SK-N-SH treated with all-trans-retinoic acid at 6 μM for 48 hours (cell line): ENCODE measurements around the gene TAPT1.

Source experiments
- ATAC-seq: fragments of 200-7000 bp; cut with Tn5 transposase; 3 replicates; pipeline ENCODE4 v1.9.1; 2020; ENCODE audit warnings: mild to moderate bottlenecking, moderate library complexity
- ARNTL ChIP-seq: fragments of 450-650 bp; formaldehyde crosslinking; IDR thresholded peaks from 2 replicates; pipeline ENCODE4 v1.5.0; 2020; ENCODE audit warnings: low read depth, mild to moderate bottlenecking, moderate library complexity, borderline replicate concordance
- CREB5 ChIP-seq: fragments of 250-450 bp; sonication (Bioruptor Pico); IDR thresholded peaks from 2 replicates; pipeline ENCODE4 v1.5.1; 2020; ENCODE audit warnings: low read depth, mild to moderate bottlenecking, moderate library complexity
- CSDC2 ChIP-seq: fragments of 250-450 bp; sonication (Bioruptor Pico); IDR thresholded peaks from 2 replicates; pipeline ENCODE4 v1.5.0; 2020; ENCODE audit warnings: mild to moderate bottlenecking, moderate library complexity
- CSRNP3 ChIP-seq: fragments of 250-450 bp; sonication (Bioruptor Pico); IDR thresholded peaks from 2 replicates; pipeline ENCODE4 v1.5.1; 2021; ENCODE audit warnings: mild to moderate bottlenecking, moderate library complexity
- ESRRG ChIP-seq: fragments of 250-450 bp; sonication (Bioruptor Pico); IDR thresholded peaks from 2 replicates; pipeline ENCODE4 v1.6.1; 2021; ENCODE audit warnings: mild to moderate bottlenecking
- GLIS3 ChIP-seq: fragments of 250-450 bp; sonication (Bioruptor Pico); IDR thresholded peaks from 2 replicates; pipeline ENCODE4 v1.5.0; 2020; ENCODE audit warnings: mild to moderate bottlenecking, moderate library complexity
- ISL1 ChIP-seq: fragments of 250-450 bp; sonication (Bioruptor Pico); IDR thresholded peaks from 2 replicates; pipeline ENCODE4 v2.1.2; 2022; ENCODE audit warnings: mild to moderate bottlenecking, moderate library complexity
- OSR1 ChIP-seq: fragments of 250-450 bp; sonication (Bioruptor Pico); IDR thresholded peaks from 2 replicates; pipeline ENCODE4 v1.8.0; 2022; ENCODE audit warnings: moderate library complexity, mild to moderate bottlenecking, inconsistent platforms
- POU6F1 ChIP-seq: fragments of 250-450 bp; sonication (Bioruptor Pico); IDR thresholded peaks from 2 replicates; pipeline ENCODE4 v1.8.0; 2021; ENCODE audit warnings: low read depth, mild to moderate bottlenecking, moderate library complexity, borderline replicate concordance
- PPARA ChIP-seq: fragments of 250-450 bp; sonication (Bioruptor Pico); IDR thresholded peaks from 2 replicates; pipeline ENCODE4 v1.5.0; 2020; ENCODE audit warnings: mild to moderate bottlenecking, borderline replicate concordance
- RARB ChIP-seq: fragments of 250-450 bp; sonication (Bioruptor Pico); IDR thresholded peaks from 2 replicates; pipeline ENCODE4 v1.8.0; 2021; ENCODE audit warnings: mild to moderate bottlenecking, moderate library complexity
- SNAI2 ChIP-seq: fragments of 250-450 bp; sonication (Bioruptor Pico); IDR thresholded peaks from 2 replicates; pipeline ENCODE4 v1.5.0; 2020; ENCODE audit warnings: mild to moderate bottlenecking, moderate library complexity
- TOX ChIP-seq: fragments of 250-450 bp; sonication (Bioruptor Pico); IDR thresholded peaks from 2 replicates; pipeline ENCODE4 v1.8.0; 2021; ENCODE audit warnings: mild to moderate bottlenecking, moderate library complexity, borderline replicate concordance
- TSHZ2 ChIP-seq: fragments of 250-450 bp; sonication (Bioruptor Pico); IDR thresholded peaks from 2 replicates; pipeline ENCODE4 v1.5.0; 2020; ENCODE audit warnings: mild to moderate bottlenecking, moderate library complexity
- ZC3H10 ChIP-seq: fragments of 250-450 bp; sonication (Bioruptor Pico); IDR thresholded peaks from 2 replicates; pipeline ENCODE4 v1.5.1; 2021; ENCODE audit warnings: mild to moderate bottlenecking, moderate library complexity
- ZFP3 ChIP-seq: fragments of 250-450 bp; sonication (Bioruptor Pico); IDR thresholded peaks from 2 replicates; pipeline ENCODE4 v1.5.0; 2020; ENCODE audit warnings: mild to moderate bottlenecking, moderate library complexity
- ZFP30 ChIP-seq: fragments of 450-650 bp; formaldehyde crosslinking; IDR thresholded peaks from 2 replicates; pipeline ENCODE4 v1.5.0; 2022; ENCODE audit warnings: mild to moderate bottlenecking, moderate library complexity
- ZNF565 ChIP-seq: fragments of 450-650 bp; formaldehyde crosslinking; conservative IDR thresholded peaks from 2 replicates; pipeline ENCODE4 v1.5.0; 2020; ENCODE audit warnings: low read depth, mild to moderate bottlenecking, moderate library complexity
- ZNF70 ChIP-seq: fragments of 450-650 bp; formaldehyde crosslinking; IDR thresholded peaks from 2 replicates; pipeline ENCODE4 v1.5.0; 2020; ENCODE audit warnings: mild to moderate bottlenecking, moderate library complexity
- ZNF8 ChIP-seq: fragments of 450-650 bp; formaldehyde crosslinking; IDR thresholded peaks from 2 replicates; pipeline ENCODE4 v1.5.0; 2020; ENCODE audit warnings: mild to moderate bottlenecking, moderate library complexity
- TF ChIP-seq, protein P1 (sequence below): fragments of 250-450 bp; sonication (Bioruptor Pico); IDR thresholded peaks from 2 replicates; pipeline ENCODE4 v1.8.0; 2020; ENCODE audit warnings: mild to moderate bottlenecking, moderate library complexity, borderline replicate concordance

The TAPT1 gene

GRCh38 chr4:16248605-16249004 lies 22.3 kb upstream of the TAPT1 start:
- ATAC-seq: no peak
- TF ChIP-seq, protein P1, sequence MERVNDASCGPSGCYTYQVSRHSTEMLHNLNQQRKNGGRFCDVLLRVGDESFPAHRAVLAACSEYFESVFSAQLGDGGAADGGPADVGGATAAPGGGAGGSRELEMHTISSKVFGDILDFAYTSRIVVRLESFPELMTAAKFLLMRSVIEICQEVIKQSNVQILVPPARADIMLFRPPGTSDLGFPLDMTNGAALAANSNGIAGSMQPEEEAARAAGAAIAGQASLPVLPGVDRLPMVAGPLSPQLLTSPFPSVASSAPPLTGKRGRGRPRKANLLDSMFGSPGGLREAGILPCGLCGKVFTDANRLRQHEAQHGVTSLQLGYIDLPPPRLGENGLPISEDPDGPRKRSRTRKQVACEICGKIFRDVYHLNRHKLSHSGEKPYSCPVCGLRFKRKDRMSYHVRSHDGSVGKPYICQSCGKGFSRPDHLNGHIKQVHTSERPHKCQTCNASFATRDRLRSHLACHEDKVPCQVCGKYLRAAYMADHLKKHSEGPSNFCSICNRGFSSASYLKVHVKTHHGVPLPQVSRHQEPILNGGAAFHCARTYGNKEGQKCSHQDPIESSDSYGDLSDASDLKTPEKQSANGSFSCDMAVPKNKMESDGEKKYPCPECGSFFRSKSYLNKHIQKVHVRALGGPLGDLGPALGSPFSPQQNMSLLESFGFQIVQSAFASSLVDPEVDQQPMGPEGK (CRISPR knock-in tag): no peak
- TF ChIP-seq ZFP3 (CRISPR knock-in tag) (no peak), SNAI2 (CRISPR knock-in tag) (no peak), ZNF565 (CRISPR knock-in tag) (no peak), TOX (CRISPR knock-in tag) (no peak), ZC3H10 (no peak), CSRNP3 (CRISPR knock-in tag) (no peak), GLIS3 (CRISPR knock-in tag) (no peak), ARNTL (CRISPR knock-in tag) (no peak), ISL1 (CRISPR knock-in tag) (no peak), ESRRG (CRISPR knock-in tag) (no peak), ZFP30 (no peak), PPARA (CRISPR knock-in tag) (no peak)

- no peak for ATAC-seq
- no peak for TF ChIP-seq ZFP30
- TF ChIP-seq, protein P1 (CRISPR knock-in tag): no peak
- no peak for TF ChIP-seq RARB (CRISPR knock-in tag)
- no peak for TF ChIP-seq ZNF565 (CRISPR knock-in tag)
- no peak for TF ChIP-seq OSR1
- no peak for TF ChIP-seq PPARA (CRISPR knock-in tag)
- no peak for TF ChIP-seq TSHZ2
- no peak for TF ChIP-seq TOX (CRISPR knock-in tag)
- TF ChIP-seq SNAI2 (CRISPR knock-in tag): no peak
- no peak for TF ChIP-seq ZFP3 (CRISPR knock-in tag)
- TF ChIP-seq POU6F1 (CRISPR knock-in tag): no peak
- no peak for TF ChIP-seq ARNTL (CRISPR knock-in tag)
- no peak for TF ChIP-seq ISL1 (CRISPR knock-in tag)
- TF ChIP-seq CSRNP3 (CRISPR knock-in tag): no peak
- no peak for TF ChIP-seq ESRRG (CRISPR knock-in tag)
- TF ChIP-seq CSDC2 (CRISPR knock-in tag): no peak
- no peak for TF ChIP-seq ZNF70 (CRISPR knock-in tag)
- no peak for TF ChIP-seq CREB5 (CRISPR knock-in tag)
- TF ChIP-seq ZC3H10: no peak
- TF ChIP-seq ZNF8: no peak
These were observed 19.0 kb upstream of the TAPT1 start for GRCh38 chr4:16245241-16245640.
